Ishikawa (cell line): ENCODE data around the gene FGF14.

ENCODE experiments used
- CEBPB ChIP-seq: IDR thresholded peaks from 2 replicates; pipeline ENCODE4 v1.6.1; 2012
- CREB1 ChIP-seq: IDR thresholded peaks from 2 replicates; pipeline ENCODE4 v1.6.1; 2012; ENCODE audit warnings: low read depth
- EGR1 ChIP-seq: IDR thresholded peaks from 2 replicates; pipeline ENCODE4 v1.6.1; 2012
- EP300 ChIP-seq: IDR thresholded peaks from 2 replicates; pipeline ENCODE4 v1.6.1; 2012; ENCODE audit warnings: borderline replicate concordance
- FOXM1 ChIP-seq: IDR thresholded peaks from 2 replicates; pipeline ENCODE4 v1.6.1; 2012; ENCODE audit warnings: low read depth, borderline replicate concordance
- MAX ChIP-seq: IDR thresholded peaks from 2 replicates; pipeline ENCODE4 v1.6.1; 2012
- NFIC ChIP-seq: IDR thresholded peaks from 2 replicates; pipeline ENCODE4 v1.6.1; 2012
- RAD21 ChIP-seq: IDR thresholded peaks from 2 replicates; pipeline ENCODE4 v1.6.1; 2012; ENCODE audit warnings: low read depth
- REST ChIP-seq: IDR thresholded peaks from 2 replicates; pipeline ENCODE4 v1.6.1; 2012; ENCODE audit warnings: low read depth, mild to moderate bottlenecking
- TAF1 ChIP-seq: IDR thresholded peaks from 2 replicates; pipeline ENCODE4 v1.6.1; 2012; ENCODE audit warnings: low read depth, mild to moderate bottlenecking
- TCF12 ChIP-seq: IDR thresholded peaks from 2 replicates; pipeline ENCODE4 v1.6.1; 2012; ENCODE audit warnings: low read depth
- TEAD4 ChIP-seq: IDR thresholded peaks from 2 replicates; pipeline ENCODE4 v1.6.1; 2012
- USF1 ChIP-seq: IDR thresholded peaks from 2 replicates; pipeline ENCODE4 v1.6.1; 2012
- YY1 ChIP-seq: IDR thresholded peaks from 2 replicates; pipeline ENCODE4 v1.6.1; 2012; ENCODE audit warnings: low read depth
- ZBTB7A ChIP-seq: IDR thresholded peaks from 2 replicates; pipeline ENCODE4 v1.6.1; 2012; ENCODE audit warnings: low read depth

Gene FGF14

GRCh38 chr13:102017248-102017647 is 384.6 kb downstream of the FGF14 start:
- TF ChIP-seq CEBPB: no peak
- no peak for TF ChIP-seq RAD21
- no peak for TF ChIP-seq TEAD4
- TF ChIP-seq ZBTB7A: no peak
- TF ChIP-seq TCF12: no peak
- no peak for TF ChIP-seq YY1

GRCh38 chr13:102012299-102013293 is 389.3 kb downstream of the FGF14 start:
- TF ChIP-seq TEAD4 (no peak), CEBPB (no peak), TCF12 (no peak), MAX (no peak), FOXM1 (no peak), YY1 (no peak), TAF1 (no peak), USF1 (no peak), EP300 (no peak), RAD21 (no peak), NFIC (no peak), REST (no peak)

GRCh38 chr13:102003848-102004570 is 397.8 kb downstream of the FGF14 start:
- TF ChIP-seq RAD21 (no peak), YY1 (no peak), REST (no peak), TEAD4 (no peak), MAX (no peak), CEBPB (no peak), USF1 (no peak), TAF1 (no peak), EGR1 (no peak), TCF12 (no peak), FOXM1 (no peak), EP300 (no peak), NFIC (no peak), ZBTB7A (no peak), CREB1 (no peak)

- TF ChIP-seq CREB1: no peak
- no peak for TF ChIP-seq RAD21
- TF ChIP-seq TAF1: no peak
- TF ChIP-seq YY1: no peak
- no peak for TF ChIP-seq FOXM1
- no peak for TF ChIP-seq TEAD4
- TF ChIP-seq ZBTB7A: no peak
- no peak for TF ChIP-seq EP300
- TF ChIP-seq CEBPB: no peak
- TF ChIP-seq USF1: no peak
- TF ChIP-seq TCF12: no peak
- no peak for TF ChIP-seq EGR1
- TF ChIP-seq MAX: no peak
Observed at GRCh38 chr13:102002287-102002686, 399.6 kb downstream of the FGF14 start.

GRCh38 chr13:102000764-102001163 is 401.1 kb downstream of the FGF14 start:
- TF ChIP-seq ZBTB7A (no peak), EP300 (no peak), TAF1 (no peak)
